SJSA1 (cell line): Measurements from ENCODE around the gene NCKAP5. TPM values are rescaled to one million over a fixed set of nuclear protein-coding genes. Genes with fewer than 3 reads are reported as not detected.

Experiments
- DNase-seq, 2 experiments: peaks; one replicate each; pipeline ENCODE4 v3.0.0-alpha.2; 2015 to 2020; ENCODE audit warnings: low spot score in 2 of 2, low read depth in 1 of 2
- H3K27ac ChIP-seq: fragments of 250-450 bp; sonication (Bioruptor Pico); 2 replicates; pipeline ENCODE4 v1.5.1; 2020; ENCODE audit warnings: mild to moderate bottlenecking, moderate library complexity
- H3K27me3 ChIP-seq: fragments of 250-450 bp; sonication (Bioruptor Pico); replicated peaks from 2 replicates; pipeline ENCODE4 v1.5.1; 2020; ENCODE audit warnings: mild to moderate bottlenecking, moderate library complexity
- H3K36me3 ChIP-seq: fragments of 250-450 bp; sonication (Bioruptor Pico); 2 replicates; pipeline ENCODE4 v1.5.1; 2020; ENCODE audit warnings: mild to moderate bottlenecking
- H3K4me1 ChIP-seq: fragments of 250-450 bp; sonication (Bioruptor Pico); replicated peaks from 2 replicates; pipeline ENCODE4 v1.6.1; 2021; ENCODE audit warnings: mild to moderate bottlenecking
- H3K4me3 ChIP-seq: fragments of 250-450 bp; sonication (Bioruptor Pico); 2 replicates; pipeline ENCODE4 v1.5.1; 2020; ENCODE audit warnings: mild to moderate bottlenecking
- H3K9me3 ChIP-seq: fragments of 250-450 bp; sonication (Bioruptor Pico); replicated peaks from 2 replicates; pipeline ENCODE4 v1.5.1; 2020; ENCODE audit warnings: mild to moderate bottlenecking
- total RNA-seq: library from RNA; depleted of rRNA; stranded (reverse); fragments of >200 nt; shearing (Covaris generic); gene quantifications from 2 replicates; pipeline ENCODE4 v1.2.3, GENCODE V29; 2014

Gene NCKAP5
- total RNA-seq, 1 experiment from 2014 or later: 2.5 TPM

DNA sequence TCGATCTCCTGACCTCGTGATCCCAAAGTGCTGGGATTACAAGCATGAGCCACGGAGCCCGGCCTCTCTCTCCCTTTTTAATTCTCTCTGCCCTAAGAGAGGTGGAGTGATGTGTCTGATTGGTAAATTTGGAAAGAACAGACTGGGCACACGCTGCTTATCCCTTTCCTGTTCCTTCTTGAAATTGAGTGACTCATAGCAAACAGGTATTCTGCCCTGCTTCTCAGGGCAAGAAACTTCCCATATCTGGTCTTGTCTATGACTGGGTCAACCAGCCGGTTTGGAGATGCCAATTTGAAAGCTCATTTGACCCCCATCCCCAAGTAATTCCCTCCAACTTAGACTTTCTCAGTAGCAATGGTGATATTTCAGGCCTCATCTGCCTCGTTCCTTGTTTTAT is 913.3 kb downstream of the NCKAP5 start:
- Histone ChIP-seq H3K27me3 (no peaks in the 10 kb centered on the region), H3K4me1 (peaks cover 63% of the 10 kb centered on the region), H3K9me3 (no peaks in the 10 kb centered on the region), H3K27ac (no peak overlapping the region), H3K4me3 (no peak overlapping the region), H3K36me3 (peaks cover 53% of the 10 kb centered on the region)
- no peak for DNase-seq

DNA sequence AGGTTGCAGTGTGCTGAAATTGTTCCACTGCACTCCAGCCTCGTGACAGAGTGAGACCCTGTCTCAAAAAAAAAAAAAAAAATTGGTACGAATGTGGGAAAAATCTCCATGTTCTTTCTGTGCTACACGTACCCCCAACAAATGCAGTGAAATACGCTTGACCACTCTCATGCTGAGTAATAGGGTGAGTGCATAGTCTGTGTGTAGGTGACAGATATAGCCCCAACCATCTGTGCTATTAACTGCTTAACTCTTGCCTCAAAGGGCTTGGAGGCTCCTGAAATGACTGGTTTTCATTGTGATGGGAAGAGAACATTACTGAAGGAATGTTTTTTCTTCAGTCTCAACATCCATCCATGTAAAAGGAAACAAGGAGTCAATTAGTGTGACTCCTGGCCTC is 913.9 kb downstream of the NCKAP5 start:
- no peak overlapping the region for H3K4me3 ChIP-seq

DNA sequence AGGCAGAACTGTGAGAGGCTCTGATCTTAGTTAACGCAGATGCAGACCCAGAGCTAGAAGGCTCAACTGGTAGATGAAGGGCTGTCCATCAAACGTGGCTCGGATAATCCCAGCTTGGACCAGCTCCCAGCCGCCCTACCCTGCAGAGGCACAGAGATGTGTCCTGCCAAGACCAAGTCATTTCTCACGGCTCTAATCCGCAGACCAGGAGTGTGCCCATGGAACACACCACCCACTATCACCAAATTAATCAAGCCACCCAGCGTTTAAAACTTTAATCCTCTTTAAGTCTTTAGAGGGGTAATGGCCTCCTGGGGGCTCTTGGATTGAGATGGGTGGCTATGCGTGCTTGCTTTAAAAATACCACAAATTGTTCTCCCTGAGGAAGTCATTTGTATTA is 915.8 kb downstream of the NCKAP5 start:
- DNase-seq: peak; percentile 93 to 98
- peaks cover 31% of the 10 kb centered on the region for H3K36me3 ChIP-seq
- H3K9me3 ChIP-seq: no peaks in the 10 kb centered on the region
- H3K27me3 ChIP-seq: no peaks in the 10 kb centered on the region
- no peak overlapping the region for H3K4me3 ChIP-seq
- H3K27ac ChIP-seq: peak overlapping the region; percentile 94
- peaks cover 60% of the 10 kb centered on the region for H3K4me1 ChIP-seq

More for the DNA sequence above, 913.9 kb downstream of the NCKAP5 start:
- DNase-seq: peak in 1 of 2 experiments; percentile 19
- Histone ChIP-seq H3K36me3 (peaks cover 47% of the 10 kb centered on the region), H3K9me3 (no peaks in the 10 kb centered on the region), H3K27ac (peak overlapping the region; percentile 94), H3K4me1 (peaks cover 64% of the 10 kb centered on the region), H3K27me3 (no peaks in the 10 kb centered on the region)

DNA sequence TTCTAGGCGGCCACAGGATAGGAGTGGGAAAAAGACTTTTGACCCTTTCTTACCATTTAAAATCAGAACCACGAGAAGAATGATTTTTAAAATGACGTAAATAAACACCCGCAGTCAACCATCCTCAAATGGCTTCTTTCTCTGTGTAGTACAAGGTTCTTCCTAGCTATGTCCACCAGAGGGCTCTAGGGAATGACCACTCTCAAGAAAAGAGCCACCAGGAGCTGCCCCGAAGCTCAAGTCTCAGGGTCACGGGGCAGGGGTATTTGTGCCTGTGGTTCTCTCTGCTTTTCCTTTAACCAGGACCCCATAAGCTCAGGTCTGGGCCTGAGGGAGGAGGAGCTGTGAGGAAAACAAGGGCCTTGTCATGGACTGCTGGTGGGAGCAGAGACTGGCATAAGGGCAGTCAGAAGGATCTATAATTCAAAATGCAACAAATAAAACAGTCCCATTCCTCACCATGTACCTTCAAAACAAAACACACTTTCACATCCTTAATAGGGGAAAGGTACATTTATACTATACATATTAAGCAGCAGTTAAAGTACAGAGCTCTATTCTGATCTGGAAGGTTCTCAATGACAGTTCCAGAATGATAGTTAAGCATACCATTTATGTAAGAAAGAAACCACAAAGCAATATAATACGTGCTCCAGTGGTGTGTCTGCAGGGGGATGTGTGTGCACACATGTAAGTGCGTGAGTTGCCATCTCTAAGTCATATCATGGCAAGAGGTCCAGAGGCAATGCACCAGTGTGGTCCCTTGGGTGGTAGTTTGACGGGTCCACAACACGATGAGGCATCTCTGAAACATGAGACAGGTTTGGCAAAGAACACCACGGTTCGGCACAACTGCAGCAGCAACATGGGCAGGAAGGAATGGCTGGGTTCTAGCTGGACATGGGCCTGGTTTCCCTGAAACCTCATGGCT is 916.9 kb downstream of the NCKAP5 start:
- DNase-seq: peak; percentile 85 to 87
- peaks cover 49% of the 10 kb centered on the region for H3K4me1 ChIP-seq
- no peaks in the 10 kb centered on the region for H3K9me3 ChIP-seq
- H3K27ac ChIP-seq: peak overlapping the region; percentile 94
- H3K4me3 ChIP-seq: no peak overlapping the region
- H3K36me3 ChIP-seq: peaks cover 23% of the 10 kb centered on the region
- no peaks in the 10 kb centered on the region for H3K27me3 ChIP-seq

DNA sequence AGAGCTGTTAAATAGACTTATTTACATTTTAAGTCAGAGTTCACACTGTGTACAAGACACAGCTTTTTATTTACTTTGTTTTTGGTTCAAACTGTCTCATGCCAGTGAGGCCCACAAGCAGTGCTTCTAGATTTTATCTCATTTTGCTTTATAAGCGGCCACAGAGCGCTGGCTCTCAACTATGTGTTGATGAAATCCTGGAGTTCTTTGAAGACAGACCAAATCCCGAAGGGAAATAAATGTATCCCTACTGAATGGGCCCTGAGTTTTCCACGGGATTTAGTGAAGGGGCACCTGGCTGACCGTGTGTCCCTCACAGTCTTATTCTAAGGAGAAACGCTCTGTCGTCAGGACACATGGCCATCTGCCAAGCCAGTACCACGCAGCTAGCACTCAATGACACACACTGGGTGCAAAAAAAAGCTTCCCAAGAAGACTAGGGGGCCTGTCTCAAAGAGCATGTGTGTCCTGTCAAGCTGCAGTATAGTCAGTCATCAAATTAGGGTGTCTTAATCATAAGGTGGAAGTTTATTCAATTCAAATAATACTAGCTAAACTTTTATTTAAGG is 921.6 kb downstream of the NCKAP5 start:
- Histone ChIP-seq H3K9me3 (no peaks in the 10 kb centered on the region), H3K36me3 (peaks cover 51% of the 10 kb centered on the region), H3K27ac (no peak overlapping the region), H3K4me3 (no peak overlapping the region), H3K4me1 (peaks cover 22% of the 10 kb centered on the region), H3K27me3 (no peaks in the 10 kb centered on the region)
- no peak for DNase-seq

DNA sequence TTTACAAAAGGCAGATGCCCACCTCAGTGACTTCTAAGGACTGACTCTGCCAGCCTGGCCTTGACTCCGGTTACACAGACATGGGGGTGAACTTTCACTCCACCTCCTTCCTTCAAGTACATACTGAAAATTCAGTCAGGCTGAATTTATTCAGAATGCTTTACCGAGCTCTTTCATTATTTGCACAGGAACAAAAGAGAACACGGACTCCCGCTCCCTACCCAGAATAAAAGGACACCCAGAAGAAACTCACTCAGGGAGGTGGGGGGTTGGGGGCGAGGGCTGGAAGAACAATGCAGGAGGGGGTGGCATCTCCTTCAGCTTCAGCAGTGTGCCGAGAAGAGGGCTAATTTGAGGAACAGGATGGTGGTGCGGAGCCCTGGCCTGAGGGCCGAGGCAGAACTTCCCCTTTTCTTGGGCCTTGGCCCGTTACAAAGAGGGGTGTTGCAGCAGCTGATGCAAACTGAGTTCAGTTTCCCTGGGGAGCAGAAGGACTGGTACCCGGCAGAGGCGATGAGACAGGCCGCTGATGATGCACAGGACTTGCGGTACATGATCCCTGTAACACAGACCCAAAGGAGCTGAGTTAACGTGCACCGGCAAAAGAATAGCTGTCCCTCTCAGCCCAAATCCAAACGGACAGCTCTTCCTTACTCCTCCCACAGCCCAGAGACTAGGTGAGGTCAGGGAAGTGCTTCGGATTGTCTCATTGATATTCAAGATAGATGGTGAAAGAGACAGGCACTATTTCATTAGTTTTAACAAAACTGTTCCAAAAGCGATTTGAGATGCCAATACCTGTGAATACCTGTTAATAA is 922.3 kb downstream of the NCKAP5 start:
- Histone ChIP-seq H3K36me3 (peaks cover 52% of the 10 kb centered on the region), H3K4me3 (no peak overlapping the region), H3K9me3 (no peaks in the 10 kb centered on the region), H3K4me1 (peaks cover 22% of the 10 kb centered on the region), H3K27ac (no peak overlapping the region), H3K27me3 (no peaks in the 10 kb centered on the region)
- DNase-seq: no peak

DNA sequence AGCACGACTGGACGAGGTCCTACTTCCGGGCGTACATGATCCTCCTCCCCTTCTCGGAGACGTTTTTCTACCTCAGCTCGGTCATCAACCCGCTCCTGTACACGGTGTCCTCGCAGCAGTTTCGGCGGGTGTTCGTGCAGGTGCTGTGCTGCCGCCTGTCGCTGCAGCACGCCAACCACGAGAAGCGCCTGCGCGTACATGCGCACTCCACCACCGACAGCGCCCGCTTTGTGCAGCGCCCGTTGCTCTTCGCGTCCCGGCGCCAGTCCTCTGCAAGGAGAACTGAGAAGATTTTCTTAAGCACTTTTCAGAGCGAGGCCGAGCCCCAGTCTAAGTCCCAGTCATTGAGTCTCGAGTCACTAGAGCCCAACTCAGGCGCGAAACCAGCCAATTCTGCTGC is 923.1 kb downstream of the NCKAP5 start:
- DNase-seq: no peak
- Histone ChIP-seq H3K36me3 (peaks cover 51% of the 10 kb centered on the region), H3K27me3 (no peaks in the 10 kb centered on the region), H3K4me1 (peaks cover 22% of the 10 kb centered on the region), H3K9me3 (no peaks in the 10 kb centered on the region), H3K4me3 (no peak overlapping the region), H3K27ac (no peak overlapping the region)

DNA sequence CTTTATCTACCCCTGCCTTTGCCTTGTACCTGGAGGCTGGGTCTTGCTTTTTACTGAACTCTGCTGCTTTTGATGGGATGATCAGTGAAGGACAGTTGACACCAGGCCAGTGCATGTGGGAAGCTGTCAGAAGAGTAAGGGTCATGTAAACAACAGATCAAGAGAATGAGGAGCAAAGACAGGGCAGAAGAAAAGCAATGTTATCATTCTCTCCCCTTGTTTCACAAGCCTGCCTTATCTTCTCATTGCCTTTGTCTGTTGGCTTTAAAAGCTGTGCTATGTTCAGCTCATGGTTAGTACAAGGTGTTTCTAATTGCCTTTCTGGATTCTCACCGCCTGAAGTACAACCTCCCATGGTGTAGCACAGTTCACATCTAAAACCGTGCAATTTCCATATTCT is 925.8 kb downstream of the NCKAP5 start:
- peaks cover 50% of the 10 kb centered on the region for H3K36me3 ChIP-seq
- H3K4me3 ChIP-seq: no peak overlapping the region
- H3K27me3 ChIP-seq: no peaks in the 10 kb centered on the region
- no peak overlapping the region for H3K27ac ChIP-seq
- DNase-seq: no peak
- peaks cover 21% of the 10 kb centered on the region for H3K4me1 ChIP-seq
- no peaks in the 10 kb centered on the region for H3K9me3 ChIP-seq

DNA sequence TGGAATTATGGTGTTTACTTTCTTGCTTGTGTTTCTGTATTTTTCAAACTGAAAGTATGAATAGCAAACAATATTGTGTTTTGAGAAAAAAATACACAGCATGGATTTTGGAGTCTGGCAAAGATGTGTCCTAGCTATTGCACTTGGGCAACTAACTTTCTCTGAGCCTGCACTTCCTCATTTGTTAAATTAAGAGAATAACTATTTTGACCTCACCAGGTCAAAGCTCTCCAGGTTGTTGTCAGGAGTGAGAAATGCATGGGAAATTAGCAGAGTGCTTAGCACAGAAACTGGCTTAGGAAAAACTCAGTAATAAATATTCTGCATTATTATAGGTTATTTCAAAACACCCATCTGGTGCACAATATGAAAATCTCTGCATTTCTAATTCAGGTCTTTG is 926.4 kb downstream of the NCKAP5 start:
- H3K27ac ChIP-seq: no peak overlapping the region
- H3K9me3 ChIP-seq: no peaks in the 10 kb centered on the region
- peaks cover 25% of the 10 kb centered on the region for H3K4me1 ChIP-seq
- H3K4me3 ChIP-seq: no peak overlapping the region
- H3K36me3 ChIP-seq: peaks cover 50% of the 10 kb centered on the region
- H3K27me3 ChIP-seq: no peaks in the 10 kb centered on the region
- DNase-seq: no peak

DNA sequence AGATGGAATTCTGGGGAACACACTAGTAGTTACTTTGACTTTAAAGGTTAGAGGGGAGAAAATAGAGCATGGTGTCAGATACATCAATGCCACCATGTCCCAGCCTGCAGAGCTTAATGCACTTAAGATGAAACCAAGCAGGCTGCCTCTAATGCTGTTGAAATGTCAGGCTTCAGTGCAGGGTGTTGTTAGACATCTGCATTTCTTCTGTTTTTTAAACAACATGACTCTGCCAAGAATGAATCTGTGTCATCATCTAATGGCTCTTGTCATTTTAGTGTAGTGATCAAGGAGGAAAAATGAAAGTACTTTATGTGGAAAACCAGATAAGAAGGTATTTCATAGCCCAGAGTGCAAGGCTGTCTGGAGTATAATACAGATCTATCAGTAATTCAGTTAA is 928.1 kb downstream of the NCKAP5 start:
- Histone ChIP-seq H3K27ac (no peak overlapping the region), H3K4me1 (peaks cover 29% of the 10 kb centered on the region), H3K9me3 (no peaks in the 10 kb centered on the region), H3K36me3 (peaks cover 38% of the 10 kb centered on the region), H3K4me3 (no peak overlapping the region), H3K27me3 (no peaks in the 10 kb centered on the region)
- DNase-seq: no peak

DNA sequence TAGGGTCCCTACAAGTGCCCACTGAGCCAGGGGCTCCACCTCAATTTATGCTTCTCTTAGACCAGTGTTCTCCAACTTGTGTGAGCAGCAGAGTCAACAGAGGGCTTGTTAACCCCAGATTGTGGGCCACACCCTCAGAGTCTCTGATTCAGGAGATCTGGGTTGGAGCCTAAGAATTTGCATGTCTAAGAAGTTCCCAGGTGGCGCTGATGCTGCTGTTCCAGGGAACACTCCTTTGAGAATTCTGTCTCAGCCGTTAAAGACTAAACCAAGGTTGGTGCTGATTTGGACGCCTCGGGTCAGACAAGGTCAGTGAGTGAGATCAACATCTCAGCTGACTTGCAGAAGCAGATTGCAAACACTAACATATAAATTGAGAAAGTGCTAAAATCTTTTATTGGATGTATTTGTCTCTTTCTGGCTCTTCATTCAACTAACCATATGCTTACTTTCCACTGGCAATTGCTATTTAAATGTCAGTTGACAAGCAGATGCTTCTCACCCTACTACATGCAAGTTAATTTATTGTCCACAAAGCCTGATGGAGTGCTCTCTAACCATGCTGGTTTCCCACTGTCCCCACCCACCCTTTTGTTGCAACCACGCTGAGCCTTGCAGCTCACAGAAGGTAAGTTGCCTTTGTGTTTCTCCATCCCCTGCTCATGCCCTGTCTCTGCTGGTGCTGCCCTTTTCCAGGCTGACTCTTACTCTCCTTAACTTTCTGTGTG is 929.8 kb downstream of the NCKAP5 start:
- DNase-seq: no peak
- Histone ChIP-seq H3K4me3 (no peak overlapping the region), H3K27ac (no peak overlapping the region), H3K9me3 (no peaks in the 10 kb centered on the region), H3K27me3 (no peaks in the 10 kb centered on the region), H3K4me1 (peaks cover 29% of the 10 kb centered on the region), H3K36me3 (peaks cover 25% of the 10 kb centered on the region)

DNA sequence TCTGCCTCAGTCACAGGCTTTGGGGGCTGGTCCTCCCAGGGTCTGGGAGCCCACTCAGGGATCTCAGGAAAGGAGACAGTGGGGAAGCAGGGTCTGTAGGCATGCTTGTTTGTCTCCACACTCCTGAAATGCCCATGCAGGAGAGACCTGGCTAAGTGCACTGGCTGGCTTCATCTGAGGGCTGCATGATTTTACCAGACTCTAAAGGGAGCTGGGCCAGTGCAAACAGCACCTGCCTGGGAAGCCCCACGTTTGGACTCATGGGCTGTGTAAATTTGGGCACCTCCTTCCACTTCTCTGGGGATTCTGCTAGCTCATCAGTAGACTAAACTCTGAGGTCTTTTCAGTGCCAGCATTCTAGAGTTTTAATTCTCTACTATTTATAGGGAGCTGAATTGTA is 931.9 kb downstream of the NCKAP5 start:
- no peaks in the 10 kb centered on the region for H3K9me3 ChIP-seq
- H3K27ac ChIP-seq: no peak overlapping the region
- no peak for DNase-seq
- H3K4me3 ChIP-seq: no peak overlapping the region
- no peaks in the 10 kb centered on the region for H3K27me3 ChIP-seq
- H3K36me3 ChIP-seq: peaks cover 12% of the 10 kb centered on the region
- H3K4me1 ChIP-seq: peaks cover 45% of the 10 kb centered on the region

DNA sequence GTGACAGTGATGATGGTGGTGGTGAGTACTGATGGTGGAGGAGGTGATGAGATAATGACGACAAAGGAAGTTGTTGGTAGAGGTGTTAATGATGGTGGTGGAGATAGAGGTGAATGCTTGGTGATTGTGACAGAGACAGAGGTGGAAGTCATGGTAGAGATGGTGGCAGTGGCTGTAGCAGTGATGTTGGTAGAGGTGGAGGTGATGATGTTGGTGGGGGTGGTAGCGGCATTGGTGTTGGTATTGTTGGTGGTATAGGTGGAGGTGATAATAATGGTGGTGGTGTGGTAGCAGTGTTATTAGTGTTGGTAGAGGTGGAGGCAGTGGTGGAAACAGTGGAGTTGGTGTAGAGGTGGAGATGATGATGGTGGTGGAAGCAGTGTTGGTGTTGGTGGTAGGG is 934.6 kb downstream of the NCKAP5 start:
- Histone ChIP-seq H3K36me3 (peaks cover 5% of the 10 kb centered on the region; the same call in 1 of the 2 replicates), H3K4me1 (peaks cover 33% of the 10 kb centered on the region), H3K27me3 (no peaks in the 10 kb centered on the region), H3K9me3 (no peaks in the 10 kb centered on the region), H3K27ac (no peak overlapping the region), H3K4me3 (no peak overlapping the region)
- no peak for DNase-seq
